ENCODE results near the gene U2AF2.

DNA sequence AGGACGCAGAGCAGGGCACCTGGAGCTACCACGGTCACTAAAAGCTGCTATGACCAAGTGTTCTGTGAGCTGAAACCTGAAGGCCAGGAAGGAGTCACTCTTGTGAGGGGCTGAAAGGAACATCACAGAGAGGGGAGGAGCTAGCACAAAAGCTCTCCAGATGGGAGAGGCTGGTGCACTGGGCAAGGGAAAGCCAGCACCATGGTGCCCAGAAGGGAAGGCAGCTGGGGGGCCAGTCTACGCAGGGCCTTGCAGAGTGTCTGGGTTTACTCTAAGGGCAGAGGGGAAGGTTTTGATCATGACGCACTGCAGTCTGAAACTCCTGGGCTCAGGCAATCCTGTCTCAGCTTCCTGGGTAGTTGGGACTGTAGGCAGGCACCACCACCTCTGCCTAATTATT lies 18.1 kb upstream of the U2AF2 start:
- TF ChIP-seq RFX5 (IDR thresholded peaks at IDR 0.05; ENCODE audit: low read depth, low read length): no peak
- no peak for TF ChIP-seq GABPA (tag; conservative IDR thresholded peaks at IDR 0.05; ENCODE audit: low read depth)
- TF ChIP-seq, protein P1, sequence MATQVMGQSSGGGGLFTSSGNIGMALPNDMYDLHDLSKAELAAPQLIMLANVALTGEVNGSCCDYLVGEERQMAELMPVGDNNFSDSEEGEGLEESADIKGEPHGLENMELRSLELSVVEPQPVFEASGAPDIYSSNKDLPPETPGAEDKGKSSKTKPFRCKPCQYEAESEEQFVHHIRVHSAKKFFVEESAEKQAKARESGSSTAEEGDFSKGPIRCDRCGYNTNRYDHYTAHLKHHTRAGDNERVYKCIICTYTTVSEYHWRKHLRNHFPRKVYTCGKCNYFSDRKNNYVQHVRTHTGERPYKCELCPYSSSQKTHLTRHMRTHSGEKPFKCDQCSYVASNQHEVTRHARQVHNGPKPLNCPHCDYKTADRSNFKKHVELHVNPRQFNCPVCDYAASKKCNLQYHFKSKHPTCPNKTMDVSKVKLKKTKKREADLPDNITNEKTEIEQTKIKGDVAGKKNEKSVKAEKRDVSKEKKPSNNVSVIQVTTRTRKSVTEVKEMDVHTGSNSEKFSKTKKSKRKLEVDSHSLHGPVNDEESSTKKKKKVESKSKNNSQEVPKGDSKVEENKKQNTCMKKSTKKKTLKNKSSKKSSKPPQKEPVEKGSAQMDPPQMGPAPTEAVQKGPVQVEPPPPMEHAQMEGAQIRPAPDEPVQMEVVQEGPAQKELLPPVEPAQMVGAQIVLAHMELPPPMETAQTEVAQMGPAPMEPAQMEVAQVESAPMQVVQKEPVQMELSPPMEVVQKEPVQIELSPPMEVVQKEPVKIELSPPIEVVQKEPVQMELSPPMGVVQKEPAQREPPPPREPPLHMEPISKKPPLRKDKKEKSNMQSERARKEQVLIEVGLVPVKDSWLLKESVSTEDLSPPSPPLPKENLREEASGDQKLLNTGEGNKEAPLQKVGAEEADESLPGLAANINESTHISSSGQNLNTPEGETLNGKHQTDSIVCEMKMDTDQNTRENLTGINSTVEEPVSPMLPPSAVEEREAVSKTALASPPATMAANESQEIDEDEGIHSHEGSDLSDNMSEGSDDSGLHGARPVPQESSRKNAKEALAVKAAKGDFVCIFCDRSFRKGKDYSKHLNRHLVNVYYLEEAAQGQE (IDR thresholded peaks at IDR 0.05; ENCODE audit: borderline replicate concordance): no peak
- TF ChIP-seq, protein P1 (CRISPR knock-in tag; IDR thresholded peaks at IDR 0.05; ENCODE audit: low read depth): no peak
- TF ChIP-seq, protein P2, sequence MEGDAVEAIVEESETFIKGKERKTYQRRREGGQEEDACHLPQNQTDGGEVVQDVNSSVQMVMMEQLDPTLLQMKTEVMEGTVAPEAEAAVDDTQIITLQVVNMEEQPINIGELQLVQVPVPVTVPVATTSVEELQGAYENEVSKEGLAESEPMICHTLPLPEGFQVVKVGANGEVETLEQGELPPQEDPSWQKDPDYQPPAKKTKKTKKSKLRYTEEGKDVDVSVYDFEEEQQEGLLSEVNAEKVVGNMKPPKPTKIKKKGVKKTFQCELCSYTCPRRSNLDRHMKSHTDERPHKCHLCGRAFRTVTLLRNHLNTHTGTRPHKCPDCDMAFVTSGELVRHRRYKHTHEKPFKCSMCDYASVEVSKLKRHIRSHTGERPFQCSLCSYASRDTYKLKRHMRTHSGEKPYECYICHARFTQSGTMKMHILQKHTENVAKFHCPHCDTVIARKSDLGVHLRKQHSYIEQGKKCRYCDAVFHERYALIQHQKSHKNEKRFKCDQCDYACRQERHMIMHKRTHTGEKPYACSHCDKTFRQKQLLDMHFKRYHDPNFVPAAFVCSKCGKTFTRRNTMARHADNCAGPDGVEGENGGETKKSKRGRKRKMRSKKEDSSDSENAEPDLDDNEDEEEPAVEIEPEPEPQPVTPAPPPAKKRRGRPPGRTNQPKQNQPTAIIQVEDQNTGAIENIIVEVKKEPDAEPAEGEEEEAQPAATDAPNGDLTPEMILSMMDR (IDR thresholded peaks at IDR 0.05 in 2 of 3, conservative IDR thresholded peaks at IDR 0.05 in 1 of 3; ENCODE audit: insufficient read depth in 2 of 3, low read depth in 1 of 3, low read length in 3 of 3): no peak
- TF ChIP-seq, protein P3, sequence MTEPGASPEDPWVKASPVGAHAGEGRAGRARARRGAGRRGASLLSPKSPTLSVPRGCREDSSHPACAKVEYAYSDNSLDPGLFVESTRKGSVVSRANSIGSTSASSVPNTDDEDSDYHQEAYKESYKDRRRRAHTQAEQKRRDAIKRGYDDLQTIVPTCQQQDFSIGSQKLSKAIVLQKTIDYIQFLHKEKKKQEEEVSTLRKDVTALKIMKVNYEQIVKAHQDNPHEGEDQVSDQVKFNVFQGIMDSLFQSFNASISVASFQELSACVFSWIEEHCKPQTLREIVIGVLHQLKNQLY (CRISPR knock-in tag; conservative IDR thresholded peaks at IDR 0.05): no peak
- no peak for TF ChIP-seq HNRNPUL1 (IDR thresholded peaks at IDR 0.05; ENCODE audit: low read length)

Measured in K562 (cell line).